IPS-NIHi7 (cell line): Measurements from ENCODE around the gene ACOT2.
"Not testable (repeated sequence)": the region's sequence is repeated elsewhere in the genome, so short reads cannot be mapped to it uniquely, and the experiment has no call there.

ENCODE experiments used
- DNase-seq: peaks from one replicate; pipeline ENCODE4 v3.0.0; 2012; ENCODE audit warnings: mixed read lengths; ENCODE audit errors: extremely low spot score

ACOT2 gene, protein sequence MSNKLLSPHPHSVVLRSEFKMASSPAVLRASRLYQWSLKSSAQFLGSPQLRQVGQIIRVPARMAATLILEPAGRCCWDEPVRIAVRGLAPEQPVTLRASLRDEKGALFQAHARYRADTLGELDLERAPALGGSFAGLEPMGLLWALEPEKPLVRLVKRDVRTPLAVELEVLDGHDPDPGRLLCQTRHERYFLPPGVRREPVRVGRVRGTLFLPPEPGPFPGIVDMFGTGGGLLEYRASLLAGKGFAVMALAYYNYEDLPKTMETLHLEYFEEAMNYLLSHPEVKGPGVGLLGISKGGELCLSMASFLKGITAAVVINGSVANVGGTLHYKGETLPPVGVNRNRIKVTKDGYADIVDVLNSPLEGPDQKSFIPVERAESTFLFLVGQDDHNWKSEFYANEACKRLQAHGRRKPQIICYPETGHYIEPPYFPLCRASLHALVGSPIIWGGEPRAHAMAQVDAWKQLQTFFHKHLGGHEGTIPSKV

DNA sequence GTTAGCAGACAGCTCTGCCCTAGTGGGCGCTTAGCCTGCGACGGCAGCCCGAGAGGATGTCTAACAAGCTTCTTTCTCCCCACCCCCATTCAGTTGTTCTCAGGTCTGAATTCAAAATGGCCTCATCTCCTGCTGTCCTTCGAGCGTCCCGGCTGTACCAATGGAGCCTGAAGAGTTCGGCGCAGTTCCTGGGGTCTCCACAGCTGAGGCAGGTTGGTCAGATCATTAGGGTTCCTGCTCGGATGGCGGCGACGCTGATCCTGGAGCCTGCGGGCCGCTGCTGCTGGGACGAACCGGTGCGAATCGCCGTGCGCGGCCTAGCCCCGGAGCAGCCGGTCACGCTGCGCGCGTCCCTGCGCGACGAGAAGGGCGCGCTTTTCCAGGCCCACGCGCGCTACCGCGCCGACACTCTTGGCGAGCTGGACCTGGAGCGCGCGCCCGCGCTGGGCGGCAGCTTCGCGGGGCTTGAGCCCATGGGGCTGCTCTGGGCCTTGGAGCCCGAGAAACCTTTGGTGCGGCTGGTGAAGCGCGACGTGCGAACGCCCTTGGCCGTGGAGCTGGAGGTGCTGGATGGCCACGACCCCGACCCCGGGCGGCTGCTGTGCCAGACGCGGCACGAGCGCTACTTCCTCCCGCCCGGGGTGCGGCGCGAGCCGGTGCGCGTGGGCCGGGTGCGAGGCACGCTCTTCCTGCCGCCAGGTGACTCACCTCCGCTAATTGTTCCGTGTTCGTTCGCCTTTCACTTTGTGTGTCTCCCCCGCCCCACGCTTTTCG is at the start of gene ACOT2:
ACOT2 (plus strand) TSS at position 29 of the 774 bp plus-strand sequence; CDS start at position 57, 28 bp downstream.
- DNase-seq, result peak; percentile 68

DNA sequence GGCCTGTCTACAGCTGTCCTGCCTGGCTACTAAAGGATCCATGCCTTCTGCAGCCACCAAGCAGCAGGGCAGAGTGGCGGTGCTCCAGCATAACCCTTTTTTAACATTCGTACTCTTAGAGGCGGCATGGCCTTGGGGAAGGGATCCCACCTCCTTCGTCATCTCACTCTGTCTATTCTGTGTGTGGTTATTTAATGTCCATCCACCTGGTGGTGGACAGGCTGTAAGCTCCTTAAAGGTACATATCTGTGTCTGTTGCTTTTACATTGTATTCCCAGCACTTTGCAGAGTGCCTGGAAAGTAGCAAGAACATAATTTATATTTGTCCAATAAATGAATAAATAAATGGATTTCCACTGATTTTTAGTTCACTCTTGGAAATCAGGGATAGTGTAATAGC is 47.8 kb upstream of the ACOT2 start:
- no peak for DNase-seq

DNA sequence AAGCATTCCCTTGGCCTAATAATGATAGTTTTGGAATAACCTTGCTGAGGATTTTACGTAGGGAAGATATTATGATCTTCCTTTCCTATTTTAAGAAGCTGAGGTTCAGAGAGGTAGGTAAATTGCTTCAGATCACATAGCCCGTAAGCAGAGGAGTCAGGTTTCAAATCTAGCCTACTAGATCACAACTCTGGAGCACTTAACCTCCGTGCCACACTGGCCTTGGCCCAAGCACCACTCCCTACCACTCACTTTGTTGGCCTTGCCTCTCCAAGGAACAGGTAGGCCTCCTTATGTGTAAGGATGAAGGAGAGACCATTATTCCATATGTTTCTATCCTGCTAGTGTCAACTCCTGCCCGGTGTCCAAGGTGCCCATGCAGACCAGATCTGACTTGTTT is 44.5 kb upstream of the ACOT2 start:
- no peak for DNase-seq

DNA sequence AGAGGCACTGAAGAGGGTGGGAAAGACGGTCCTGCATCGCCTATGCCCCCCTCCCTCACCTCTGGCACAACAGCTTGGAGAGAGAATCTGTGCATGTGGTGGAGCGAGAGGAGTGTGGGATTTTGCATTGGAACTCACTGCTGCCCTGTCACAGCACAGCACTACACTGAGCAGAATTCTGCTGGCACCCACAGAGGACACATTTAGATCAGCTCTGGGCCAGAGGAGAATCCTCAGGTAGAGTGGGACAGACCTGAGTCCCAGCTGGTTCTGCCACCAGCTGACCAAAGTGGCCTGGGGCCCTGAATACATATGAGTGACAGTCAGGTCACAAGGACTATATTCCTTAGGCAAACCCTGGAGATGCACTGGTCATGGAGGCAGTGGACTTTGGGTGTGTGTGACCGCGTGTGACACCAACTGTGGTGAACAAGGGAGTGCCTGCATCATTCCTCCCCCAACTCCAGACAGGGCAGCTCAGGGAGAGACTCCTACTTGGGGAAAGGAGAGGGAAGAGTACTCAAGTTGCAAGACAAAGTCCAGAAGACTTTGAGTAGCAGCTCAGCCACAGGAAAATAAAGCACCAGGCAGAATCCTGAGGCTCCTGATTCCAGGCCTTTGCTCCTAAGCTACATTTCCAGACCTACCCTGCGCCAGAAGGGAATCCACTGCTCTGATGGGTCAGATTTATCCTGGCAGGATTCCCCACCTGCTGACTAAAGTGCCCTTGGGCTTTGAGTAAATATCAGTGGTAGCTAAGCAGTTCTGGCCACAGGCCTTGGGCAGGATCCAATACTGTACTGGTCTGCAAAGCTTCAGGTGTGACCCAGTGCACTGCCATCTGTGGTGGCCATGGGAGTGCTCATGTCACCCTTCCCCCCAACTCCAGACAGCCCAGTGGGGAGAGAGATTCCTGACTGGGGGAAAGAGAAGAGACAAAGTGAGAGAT is 42.7 kb upstream of the ACOT2 start:
- DNase-seq, result peak; percentile 4

DNA sequence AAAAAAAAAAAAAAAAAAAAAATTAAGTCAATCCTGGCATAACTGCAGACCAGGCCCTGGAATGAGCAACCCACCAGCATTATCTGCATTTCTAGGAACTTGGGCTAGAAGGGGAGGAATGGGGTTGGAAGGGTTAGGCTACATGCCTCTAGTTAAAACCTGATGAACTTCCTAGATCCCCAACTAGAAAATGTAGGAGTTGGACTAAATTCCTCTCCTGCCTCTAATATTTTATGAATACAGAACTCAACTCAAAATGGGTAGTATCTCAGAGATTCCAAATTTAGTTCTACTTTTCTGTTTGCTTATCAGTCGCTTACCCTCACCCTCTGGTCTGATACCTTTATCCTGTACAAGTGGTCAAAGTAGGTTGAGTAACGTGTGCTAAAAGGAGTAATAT is 39.7 kb upstream of the ACOT2 start:
- DNase-seq, result not testable (repeated sequence)

DNA sequence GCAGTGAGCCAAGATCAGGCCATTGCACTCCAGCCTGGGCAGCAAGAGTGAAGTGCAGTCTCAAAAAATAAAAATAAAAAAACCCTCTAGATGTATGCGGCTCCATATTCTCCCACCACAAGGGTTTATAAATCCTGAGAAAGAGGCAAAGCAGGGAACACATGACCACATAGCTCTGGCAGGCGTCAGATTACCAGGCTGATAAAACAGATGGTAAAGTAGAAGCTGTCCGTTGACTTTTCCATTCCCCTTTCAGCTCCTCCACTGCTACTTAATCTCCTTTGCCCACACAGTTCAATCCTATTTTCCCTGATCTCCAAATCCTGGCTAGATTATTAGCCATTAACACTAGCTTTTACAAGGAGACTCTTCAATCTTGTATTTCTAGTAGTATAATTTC is 37.0 kb upstream of the ACOT2 start:
- DNase-seq, result not testable (repeated sequence)

DNA sequence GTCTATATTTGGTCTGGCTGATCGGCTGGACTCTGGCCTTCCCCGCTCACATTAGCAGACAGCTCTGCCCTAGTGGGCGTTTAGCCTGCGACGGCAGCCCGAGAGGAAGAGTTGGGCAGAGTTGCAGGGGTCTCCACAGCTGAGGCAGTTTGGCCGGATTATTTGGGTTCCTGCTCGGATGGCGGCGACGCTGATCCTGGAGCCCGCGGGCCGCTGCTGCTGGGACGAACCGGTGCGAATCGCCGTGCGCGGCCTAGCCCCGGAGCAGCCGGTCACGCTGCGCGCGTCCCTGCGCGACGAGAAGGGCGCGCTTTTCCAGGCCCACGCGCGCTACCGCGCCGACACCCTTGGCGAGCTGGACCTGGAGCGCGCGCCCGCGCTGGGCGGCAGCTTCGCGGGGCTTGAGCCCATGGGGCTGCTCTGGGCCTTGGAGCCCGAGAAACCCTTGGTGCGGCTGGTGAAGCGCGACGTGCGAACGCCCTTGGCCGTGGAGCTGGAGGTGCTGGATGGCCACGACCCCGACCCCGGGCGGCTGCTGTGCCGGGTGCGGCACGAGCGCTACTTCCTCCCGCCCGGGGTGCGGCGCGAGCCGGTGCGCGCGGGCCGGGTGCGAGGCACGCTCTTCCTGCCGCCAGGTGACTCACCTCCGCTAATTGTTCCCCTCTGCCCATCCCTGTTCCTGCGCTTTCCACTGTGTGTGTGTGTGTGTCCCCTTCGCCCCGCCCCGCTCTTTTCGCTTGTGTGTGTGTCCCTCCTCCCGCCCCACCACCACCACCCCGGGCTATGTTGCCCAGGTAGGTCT is 31.6 kb upstream of the ACOT2 start:
- DNase-seq, result peak; percentile 71

DNA sequence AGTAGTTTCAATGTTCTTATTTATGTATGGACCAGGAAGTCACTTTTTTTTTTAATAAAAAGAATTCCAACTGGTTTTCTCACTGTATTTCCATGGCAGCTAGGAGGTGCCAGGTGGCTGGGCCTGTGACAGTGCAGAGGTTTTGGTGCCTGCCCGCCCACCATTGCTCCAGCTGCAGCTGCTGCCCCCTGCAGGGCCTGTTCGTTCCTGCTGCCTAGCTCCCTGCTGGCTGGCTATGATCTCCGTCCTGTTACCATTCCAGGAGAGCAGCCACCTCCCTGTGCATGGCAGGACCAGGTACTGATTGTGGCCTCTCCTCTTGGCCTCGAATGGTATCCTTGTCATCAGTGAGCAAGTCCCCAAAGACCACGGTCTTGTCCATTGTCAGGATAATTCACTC is 30.0 kb upstream of the ACOT2 start:
- peak; percentile 72 for DNase-seq

DNA sequence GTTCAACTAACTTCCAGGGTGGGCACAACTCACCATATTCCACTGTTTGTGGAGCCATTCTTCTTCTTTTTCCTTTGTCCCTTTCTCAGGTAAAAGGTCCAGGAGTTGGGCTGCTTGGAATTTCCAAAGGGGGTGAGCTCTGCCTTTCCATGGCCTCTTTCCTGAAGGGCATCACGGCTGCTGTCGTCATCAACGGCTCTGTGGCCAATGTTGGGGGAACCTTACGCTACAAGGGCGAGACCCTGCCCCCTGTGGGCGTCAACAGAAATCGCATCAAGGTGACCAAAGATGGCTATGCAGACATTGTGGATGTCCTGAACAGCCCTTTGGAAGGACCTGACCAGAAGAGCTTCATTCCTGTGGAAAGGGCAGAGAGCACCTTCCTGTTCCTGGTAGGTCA is 26.1 kb upstream of the ACOT2 start:
- not testable (repeated sequence) for DNase-seq

DNA sequence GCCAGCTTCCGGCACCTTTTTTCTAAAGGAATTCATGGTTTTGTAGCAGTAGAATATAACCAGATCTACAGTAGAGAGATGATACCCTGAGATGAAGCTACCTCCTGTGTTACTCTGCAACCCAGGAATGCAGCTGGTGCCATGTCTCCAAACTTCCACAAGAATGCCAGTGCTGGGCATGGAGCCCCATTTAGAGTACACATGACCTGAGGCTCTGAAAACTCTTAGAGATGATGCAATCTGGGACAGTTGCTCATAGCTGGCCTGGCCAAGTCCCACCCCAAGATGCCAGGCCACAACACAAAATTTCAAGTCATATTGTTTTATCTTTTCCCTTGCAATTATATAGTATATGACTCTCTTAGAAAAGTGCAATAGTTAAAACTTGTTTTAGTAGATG is 23.7 kb upstream of the ACOT2 start:
- DNase-seq, result not testable (repeated sequence)

DNA sequence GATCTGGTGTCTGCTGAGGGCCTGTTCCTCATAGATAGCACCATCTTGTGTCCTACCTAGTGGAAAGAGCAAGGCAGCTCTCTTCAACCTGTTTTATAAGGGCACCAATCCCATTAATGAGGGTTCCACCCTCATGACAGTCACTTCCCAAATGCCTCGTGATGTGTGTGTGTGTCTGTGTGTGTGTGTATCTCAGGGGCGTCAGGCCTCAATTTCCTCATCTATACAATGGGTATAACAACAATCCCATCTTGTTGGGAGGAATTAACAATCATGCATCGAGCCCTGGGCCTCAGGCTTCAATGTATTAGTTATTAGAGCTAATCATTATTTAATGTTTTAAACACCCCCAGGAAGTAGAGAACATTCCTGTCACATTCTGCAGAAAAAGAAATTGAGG is 19.9 kb upstream of the ACOT2 start:
- DNase-seq, result not testable (repeated sequence)

DNA sequence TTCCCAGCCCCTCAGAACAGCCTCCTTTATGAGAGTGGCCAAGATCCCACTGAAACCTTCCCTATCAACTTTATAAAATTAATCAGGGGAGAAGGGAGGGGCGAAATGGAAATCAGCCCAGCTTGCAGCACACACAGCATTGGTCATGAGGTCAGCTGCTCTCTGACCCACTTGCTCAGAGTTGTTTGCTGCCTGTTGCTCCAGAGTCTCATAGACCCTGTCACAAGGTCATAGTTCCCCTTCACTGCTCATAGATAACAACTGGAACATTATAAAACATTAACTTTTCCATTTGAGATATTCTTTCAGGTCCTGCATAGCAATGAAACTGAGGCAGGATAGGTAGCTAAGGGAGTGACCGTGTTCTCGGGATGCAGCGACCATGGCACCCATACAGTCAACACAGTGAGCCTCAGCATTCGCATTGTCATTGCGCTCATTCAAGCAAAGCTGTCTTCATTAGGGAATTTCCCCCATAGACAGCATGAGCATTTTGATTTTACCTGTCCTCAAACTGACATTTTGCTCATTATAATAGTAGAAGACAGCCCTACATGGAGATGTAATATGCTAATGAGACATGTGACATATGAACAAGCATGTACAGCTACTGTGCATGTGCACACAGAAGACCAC is 19.0 kb upstream of the ACOT2 start:
- not testable (repeated sequence) for DNase-seq

DNA sequence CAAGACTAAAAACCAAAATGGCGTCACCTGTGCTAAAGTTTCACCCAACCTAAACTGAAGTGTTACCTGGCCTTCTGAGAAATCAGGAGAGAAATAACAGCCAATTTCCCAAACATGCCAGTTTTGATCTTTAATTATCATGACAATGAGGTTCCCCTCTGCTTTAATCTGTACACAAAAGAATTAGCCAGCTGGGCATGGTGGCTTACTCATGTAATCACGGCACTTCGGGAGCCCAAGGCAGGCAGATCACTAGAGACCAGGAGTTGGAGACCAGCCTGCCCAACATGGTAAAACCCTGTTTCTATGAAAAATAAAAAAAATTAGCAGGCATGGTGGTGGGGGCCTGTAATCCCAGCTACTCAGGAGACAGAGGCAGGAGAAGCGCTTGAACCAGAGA is 15.2 kb upstream of the ACOT2 start:
- DNase-seq, result no peak

DNA sequence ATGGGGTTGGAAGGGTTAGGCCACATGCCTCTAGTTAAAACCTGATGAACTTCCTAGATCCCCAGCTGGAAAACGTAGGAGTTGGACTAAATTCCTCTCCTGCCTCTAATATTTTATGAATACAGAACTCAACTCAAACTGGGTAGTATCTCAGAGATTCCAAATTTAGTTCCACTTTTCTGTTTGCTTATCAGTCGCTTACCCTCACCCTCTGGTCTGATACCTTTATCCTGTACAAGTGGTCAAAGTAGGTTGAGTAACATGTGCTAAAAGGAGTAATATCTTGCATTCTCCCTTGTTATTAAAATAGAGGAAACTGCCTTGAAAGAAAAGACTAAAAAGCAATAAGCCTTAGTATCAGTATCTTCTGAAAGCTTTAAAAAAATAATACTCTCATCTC is 11.8 kb upstream of the ACOT2 start:
- not testable (repeated sequence) for DNase-seq

DNA sequence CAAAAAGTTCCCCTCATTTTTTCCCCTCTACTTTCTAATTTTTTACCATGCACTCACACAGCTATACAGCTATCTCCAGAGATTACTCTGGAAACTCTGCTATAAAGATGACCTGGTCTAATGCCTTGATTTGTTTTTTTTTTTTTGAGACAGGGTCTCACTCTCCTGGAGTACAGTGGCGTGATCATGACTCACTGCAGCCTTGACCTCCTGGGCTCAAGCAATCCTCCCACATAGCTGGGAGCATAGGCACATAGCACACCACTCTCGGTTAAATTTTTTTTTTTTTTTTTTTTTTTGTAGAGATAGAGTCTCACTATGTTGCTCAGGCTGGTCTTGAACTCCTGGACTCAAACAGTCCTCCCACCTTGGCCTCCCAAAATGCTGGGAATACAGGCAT is 10.8 kb upstream of the ACOT2 start:
- DNase-seq, result not testable (repeated sequence)

DNA sequence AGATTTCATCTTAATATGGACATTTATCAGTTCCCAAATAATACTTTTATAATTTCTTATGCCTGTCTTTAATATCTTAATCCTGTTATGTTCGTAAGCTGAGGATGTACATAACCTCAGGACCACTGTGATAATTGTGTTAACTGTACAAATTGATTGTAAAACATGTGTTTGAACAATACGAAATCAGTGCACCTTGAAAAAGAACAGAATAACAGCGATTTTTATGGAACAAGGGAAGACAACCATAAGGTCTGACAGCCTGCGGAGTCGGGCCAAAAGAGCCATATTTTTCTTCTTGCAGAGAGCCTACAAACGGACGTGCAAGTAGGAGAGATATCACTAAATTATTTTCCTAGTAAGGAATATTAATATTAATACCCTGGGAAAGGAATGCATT is 6.8 kb upstream of the ACOT2 start:
- DNase-seq, result not testable (repeated sequence)

DNA sequence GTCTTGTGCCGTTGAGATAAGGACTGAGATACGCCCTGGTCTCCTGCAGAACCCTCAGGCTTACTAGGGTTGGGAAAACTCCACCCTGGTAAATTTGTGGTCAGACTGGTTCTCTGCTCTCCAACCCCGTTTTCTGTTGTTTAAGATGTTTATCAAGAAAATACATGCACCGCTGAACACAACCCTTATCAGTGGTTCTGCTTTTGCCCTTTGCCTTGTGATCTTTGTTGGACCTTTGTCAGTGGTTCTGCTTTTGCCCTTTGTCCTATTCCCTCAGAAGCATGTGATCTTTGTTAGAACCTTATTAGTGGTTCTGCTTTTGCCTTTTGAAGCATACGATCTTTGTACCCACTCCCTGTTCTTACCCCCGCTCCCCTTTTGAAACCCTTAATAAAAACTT is 6.3 kb upstream of the ACOT2 start:
- DNase-seq, result not testable (repeated sequence)

DNA sequence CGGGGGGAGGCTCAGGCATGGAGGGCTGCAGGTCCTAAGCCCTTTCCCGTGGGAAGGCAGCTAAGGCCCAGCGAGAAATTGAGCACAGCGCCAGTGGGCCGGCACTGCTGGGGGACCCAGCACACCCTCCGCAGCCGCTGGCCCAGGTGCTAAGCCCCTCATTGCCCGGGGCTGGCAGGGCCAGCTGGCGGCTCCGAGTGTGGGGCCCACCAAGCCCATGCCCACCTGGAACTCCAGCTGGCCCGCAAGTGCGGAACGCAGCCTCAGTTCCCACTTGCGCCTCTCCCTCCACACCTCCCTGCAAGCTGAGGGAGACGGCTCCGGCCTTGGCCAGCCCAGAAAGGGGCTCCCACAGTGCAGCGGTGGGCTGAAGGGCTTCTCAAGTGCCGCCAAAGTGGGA is 2.6 kb upstream of the ACOT2 start:
- not testable (repeated sequence) for DNase-seq

DNA sequence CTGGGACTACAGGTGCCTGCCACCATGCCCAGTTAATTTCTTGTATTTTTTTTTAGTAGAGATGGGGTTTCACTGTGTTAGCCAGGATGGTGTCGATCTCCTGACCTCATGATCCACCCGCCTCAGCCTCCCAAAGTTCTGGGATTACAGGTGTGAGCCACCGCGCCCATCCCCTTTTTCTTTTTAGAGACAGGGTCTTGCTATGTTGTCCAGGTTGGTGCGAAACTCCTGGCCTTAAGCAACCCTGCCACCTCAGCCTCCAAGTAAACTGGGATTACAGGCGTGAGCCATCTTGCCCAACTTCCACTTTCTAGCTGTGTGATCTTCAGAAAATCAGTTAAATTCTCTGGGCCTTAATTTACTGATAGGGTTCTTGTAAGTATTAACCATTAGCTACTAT is 2.1 kb upstream of the ACOT2 start:
- DNase-seq, result not testable (repeated sequence)

DNA sequence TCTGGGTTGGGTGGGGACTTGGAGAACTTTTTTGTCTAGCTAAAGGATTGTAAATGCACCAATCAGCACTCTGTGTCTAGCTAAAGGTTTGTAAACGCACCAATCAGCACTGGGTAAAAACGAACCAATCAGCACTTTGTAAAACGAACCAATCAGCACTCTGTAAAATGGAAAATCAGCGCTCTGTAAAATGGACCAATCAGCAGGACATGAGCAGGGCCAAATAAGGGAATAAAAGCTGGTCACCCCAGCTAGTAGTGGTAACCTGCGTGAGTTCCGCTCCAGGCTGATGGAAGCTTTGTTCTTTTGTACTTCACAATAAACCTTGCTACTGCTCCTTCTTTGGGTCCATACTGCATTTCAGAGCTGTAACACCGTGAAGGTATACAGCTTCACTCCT is 1.7 kb upstream of the ACOT2 start:
- no peak for DNase-seq
